GM12864 (cell line): ENCODE data around the gene ITPK1.

Experiments used
- DNase-seq: peaks from one replicate; pipeline ENCODE4 v3.0.0-alpha.2; 2011; ENCODE audit warnings: low read depth
- H3K4me3 ChIP-seq: 2 replicates; pipeline ENCODE4 v1.5.1; 2011; ENCODE audit warnings: mild to moderate bottlenecking, low read depth, low read length, control low read depth
- CTCF ChIP-seq: IDR thresholded peaks from 2 replicates; pipeline ENCODE4 v1.5.1; 2011; ENCODE audit warnings: low read depth, mild to moderate bottlenecking, moderate library complexity, low read length, control low read depth, inconsistent platforms; ENCODE audit errors: missing control alignments

The ITPK1 gene

GRCh38 chr14:93102141-93102540, 13.6 kb downstream of the ITPK1 start:
- DNase-seq, result no peak
- TF ChIP-seq CTCF, result no peak
- no peak overlapping the region for H3K4me3 ChIP-seq

- DNase-seq, result no peak
- H3K4me3 ChIP-seq, result no peak overlapping the region
- no peak for TF ChIP-seq CTCF
These were observed 14.5 kb downstream of the ITPK1 start for GRCh38 chr14:93101181-93101580.

- DNase-seq, result no peak
- no peak for TF ChIP-seq CTCF
- no peak overlapping the region for H3K4me3 ChIP-seq
These were observed 15.2 kb downstream of the ITPK1 start for GRCh38 chr14:93100570-93100969.

GRCh38 chr14:93100100-93100499, 15.6 kb downstream of the ITPK1 start:
- H3K4me3 ChIP-seq, result no peak overlapping the region
- DNase-seq, result no peak
- TF ChIP-seq CTCF, result no peak

- H3K4me3 ChIP-seq, result no peak overlapping the region
- no peak for DNase-seq
- TF ChIP-seq CTCF, result no peak
These were observed 16.1 kb downstream of the ITPK1 start for GRCh38 chr14:93099643-93100042.

GRCh38 chr14:93099196-93099595, 16.5 kb downstream of the ITPK1 start:
- no peak for TF ChIP-seq CTCF
- H3K4me3 ChIP-seq, result no peak overlapping the region
- DNase-seq, result no peak

- TF ChIP-seq CTCF, result no peak
- H3K4me3 ChIP-seq, result no peak overlapping the region
- no peak for DNase-seq
These were observed 18.9 kb downstream of the ITPK1 start for GRCh38 chr14:93096691-93097322.
